OCI-LY7 (cell line): ENCODE measurements around the gene UQCRC1. TPM values are rescaled to one million over a fixed set of nuclear protein-coding genes. Genes with fewer than 3 reads are reported as not detected.

ENCODE experiments used
- BruUV-seq: library from RNA; stranded (reverse); fragments of 400-500 nt; replicated peaks from 2 replicates; lab custom pipeline; 2021; lab: Mats Ljungman, UMichigan
- CTCF ChIA-PET: fragments of 300-600 bp; sonication (Branson Sonifier 250); formaldehyde crosslinking; loops from one replicate; lab custom pipeline; 2022; ENCODE audit warnings: antibody characterized with exemption; ENCODE audit not compliant: unreplicated experiment; lab: Charles Lee
- POLR2A ChIA-PET: fragments of 300-600 bp; sonication (Branson Sonifier 250); formaldehyde crosslinking; loops from one replicate; lab custom pipeline; 2022; ENCODE audit warnings: antibody characterized with exemption; lab: Charles Lee
- DNase-seq: peaks from one replicate; pipeline ENCODE4 v3.0.0-alpha.2; 2015; ENCODE audit warnings: low spot score
- H2AFZ ChIP-seq: fragments of 200-600 bp; sonication (generic), shearing (Covaris generic); 2 replicates; pipeline ENCODE4 v1.6.1; 2014; ENCODE audit warnings: mild to moderate bottlenecking, antibody characterized with exemption, low read length, moderate library complexity
- H3K27ac ChIP-seq: fragments of 200-600 bp; sonication (generic); 2 replicates; pipeline ENCODE4 v1.5.1; 2014; ENCODE audit warnings: mixed run types, low read depth, mild to moderate bottlenecking, moderate library complexity, low read length, inconsistent platforms; ENCODE audit not compliant: poor library complexity, severe bottlenecking
- H3K36me3 ChIP-seq: fragments of 200-600 bp; sonication (generic); 2 replicates; pipeline ENCODE4 v1.6.1; 2014; ENCODE audit warnings: mild to moderate bottlenecking, antibody characterized with exemption, low read length, moderate library complexity, mixed read lengths; ENCODE audit not compliant: insufficient read depth
- H3K4me1 ChIP-seq: fragments of 200-600 bp; sonication (generic); 2 replicates; pipeline ENCODE4 v1.5.1; 2014; ENCODE audit warnings: mild to moderate bottlenecking, low read length; ENCODE audit not compliant: insufficient read depth, poor library complexity, severe bottlenecking
- H3K4me2 ChIP-seq: fragments of 200-600 bp; sonication (generic); 2 replicates; pipeline ENCODE4 v1.6.1; 2014; ENCODE audit warnings: mild to moderate bottlenecking, low read length
- H3K4me3 ChIP-seq: fragments of 200-600 bp; sonication (generic); 2 replicates; pipeline ENCODE4 v1.5.1; 2014; ENCODE audit warnings: mild to moderate bottlenecking, low read depth, low read length; ENCODE audit not compliant: poor library complexity, severe bottlenecking
- H3K79me2 ChIP-seq: fragments of 200-600 bp; sonication (generic); 2 replicates; pipeline ENCODE4 v1.6.1; 2016; ENCODE audit warnings: low read depth, mild to moderate bottlenecking, low read length, moderate library complexity, mixed read lengths; ENCODE audit not compliant: insufficient read depth
- H3K9me2 ChIP-seq: fragments of 200-600 bp; sonication (generic); 2 replicates; pipeline ENCODE4 v1.6.1; 2016; ENCODE audit warnings: mild to moderate bottlenecking, low read length, mixed read lengths; ENCODE audit not compliant: insufficient read depth
- H3K9me3 ChIP-seq: fragments of 200-600 bp; sonication (generic); 2 replicates; pipeline ENCODE4 v1.6.1; 2014; ENCODE audit warnings: mild to moderate bottlenecking, mixed run types, low read length, mixed read lengths
- H4K20me1 ChIP-seq: fragments of 200-600 bp; sonication (generic); 2 replicates; pipeline ENCODE4 v1.6.1; 2014; ENCODE audit warnings: mild to moderate bottlenecking, antibody characterized with exemption, low read length, moderate library complexity, mixed read lengths; ENCODE audit not compliant: insufficient read depth
- EZH2phosphoT487 ChIP-seq: fragments of 200-600 bp; sonication (generic); IDR thresholded peaks from 2 replicates; pipeline ENCODE4 v1.6.1; 2018; ENCODE audit warnings: low read depth, borderline replicate concordance, mild to moderate bottlenecking, mixed run types, antibody characterized with exemption, low read length, moderate library complexity, mixed read lengths
- intact Hi-C: fragments of 100-400 bp; cut with micrococcal nuclease; formaldehyde crosslinking; loops from one replicate; pipeline ENCODE4 v1.10.0; 2022; ENCODE audit not compliant: unreplicated experiment
- total RNA-seq, 2 experiments: library from RNA; depleted of rRNA in 1 of 2; stranded (reverse); fragments of >200 nt in 1 of 2; shearing (Covaris generic) in 1 of 2; gene quantifications; 2 replicates each; pipeline ENCODE4 v1.2.3, GENCODE V29; 2014 to 2022
- TF ChIP-seq, protein P1 (sequence below): fragments of 200-600 bp; sonication (generic); conservative IDR thresholded peaks from 2 replicates; pipeline ENCODE4 v1.5.1; 2014; ENCODE audit warnings: mild to moderate bottlenecking, antibody characterized with exemption, low read length, moderate library complexity, mixed read lengths

UQCRC1 gene
- total RNA-seq, 2 experiments from 2014 or later: 125 to 194 TPM

DNA sequence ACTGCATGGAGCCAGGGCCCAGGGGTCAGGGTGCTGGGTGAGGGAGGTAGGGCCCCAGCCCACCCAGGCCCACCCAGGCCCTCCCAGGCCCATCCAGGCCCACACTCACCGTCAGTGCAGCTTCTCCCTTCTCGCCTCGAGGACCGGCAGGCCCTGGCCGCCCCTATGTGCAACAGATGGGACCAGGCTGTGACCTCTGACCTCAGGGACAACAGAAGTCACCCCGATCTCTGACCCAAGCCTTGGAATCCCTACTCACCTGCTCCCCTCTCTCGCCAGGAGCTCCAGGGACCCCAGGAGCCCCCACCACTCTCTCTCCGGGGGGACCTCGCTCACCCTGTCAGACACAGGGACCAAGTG lies 43.1 kb downstream of the UQCRC1 start:
- Histone ChIP-seq H3K79me2 (no peaks in the 10 kb centered on the region), H4K20me1 (no peaks in the 10 kb centered on the region), H3K36me3 (no peaks in the 10 kb centered on the region), H2AFZ (no peak overlapping the region), H3K27ac (no peak overlapping the region), H3K9me2 (no peaks in the 10 kb centered on the region), H3K9me3 (no peaks in the 10 kb centered on the region), H3K4me3 (no peak overlapping the region), H3K4me2 (no peak overlapping the region), H3K4me1 (no peaks in the 10 kb centered on the region)
- TF ChIP-seq, protein P1, sequence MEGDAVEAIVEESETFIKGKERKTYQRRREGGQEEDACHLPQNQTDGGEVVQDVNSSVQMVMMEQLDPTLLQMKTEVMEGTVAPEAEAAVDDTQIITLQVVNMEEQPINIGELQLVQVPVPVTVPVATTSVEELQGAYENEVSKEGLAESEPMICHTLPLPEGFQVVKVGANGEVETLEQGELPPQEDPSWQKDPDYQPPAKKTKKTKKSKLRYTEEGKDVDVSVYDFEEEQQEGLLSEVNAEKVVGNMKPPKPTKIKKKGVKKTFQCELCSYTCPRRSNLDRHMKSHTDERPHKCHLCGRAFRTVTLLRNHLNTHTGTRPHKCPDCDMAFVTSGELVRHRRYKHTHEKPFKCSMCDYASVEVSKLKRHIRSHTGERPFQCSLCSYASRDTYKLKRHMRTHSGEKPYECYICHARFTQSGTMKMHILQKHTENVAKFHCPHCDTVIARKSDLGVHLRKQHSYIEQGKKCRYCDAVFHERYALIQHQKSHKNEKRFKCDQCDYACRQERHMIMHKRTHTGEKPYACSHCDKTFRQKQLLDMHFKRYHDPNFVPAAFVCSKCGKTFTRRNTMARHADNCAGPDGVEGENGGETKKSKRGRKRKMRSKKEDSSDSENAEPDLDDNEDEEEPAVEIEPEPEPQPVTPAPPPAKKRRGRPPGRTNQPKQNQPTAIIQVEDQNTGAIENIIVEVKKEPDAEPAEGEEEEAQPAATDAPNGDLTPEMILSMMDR: no peak
- no peak for TF ChIP-seq EZH2phosphoT487
- ChIA-PET CTCF (no interaction called here), POLR2A (interaction anchor here (0.6 kb wide), 1 partner anchor 1531 kb away, joined by 3 read pairs; no protein-coding TSS in a partner anchor)
- BruUV-seq: no TSS peak
- DNase-seq: no peak
- intact Hi-C loops: no loop called here

DNA sequence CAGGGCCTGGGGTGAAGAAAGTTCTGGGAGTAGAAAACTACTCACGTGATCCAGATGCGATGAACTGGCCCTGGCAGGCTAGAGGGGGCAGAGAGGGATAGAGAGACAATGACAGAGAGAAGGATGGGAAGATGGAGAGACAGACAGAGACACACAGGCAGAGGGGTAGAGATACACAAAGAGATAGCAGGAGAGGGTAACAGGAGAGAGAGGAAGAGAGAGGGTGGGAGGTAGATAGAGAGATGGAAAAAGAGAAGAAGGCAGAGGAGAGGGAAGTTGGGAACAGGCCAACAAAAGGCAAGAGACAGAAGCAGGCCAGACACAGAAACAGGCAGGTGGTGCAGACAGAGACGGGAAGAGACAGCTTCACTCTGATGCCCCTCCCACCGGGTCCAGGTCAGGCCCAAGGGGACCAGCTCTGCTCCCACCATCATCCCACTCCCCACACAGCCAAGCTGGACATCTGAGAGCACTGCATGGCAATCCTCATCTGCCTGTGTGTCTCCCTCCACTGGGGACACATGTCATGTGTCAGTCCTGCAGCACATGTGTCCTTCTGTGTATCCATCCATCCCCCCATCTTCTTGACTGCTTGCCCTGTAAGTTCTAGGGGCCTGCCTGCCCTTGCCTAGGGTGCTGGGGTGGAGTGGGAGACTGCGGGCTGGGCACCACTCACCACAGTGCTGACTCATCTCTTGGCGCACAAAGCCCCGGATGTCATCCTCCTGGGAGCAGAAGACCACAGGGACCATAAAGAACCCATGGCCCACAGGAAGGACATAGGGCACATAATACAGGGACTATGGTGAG lies 43.6 kb downstream of the UQCRC1 start:
- ChIA-PET CTCF (no interaction called here), POLR2A (no interaction called here)
- no TSS peak for BruUV-seq
- Histone ChIP-seq H3K9me3 (no peaks in the 10 kb centered on the region), H3K27ac (no peak overlapping the region), H4K20me1 (no peaks in the 10 kb centered on the region), H3K9me2 (no peaks in the 10 kb centered on the region), H3K4me1 (peaks cover 4% of the 10 kb centered on the region), H3K36me3 (no peaks in the 10 kb centered on the region), H2AFZ (no peak overlapping the region), H3K4me2 (no peak overlapping the region), H3K4me3 (no peak overlapping the region), H3K79me2 (no peaks in the 10 kb centered on the region)
- intact Hi-C loops: no loop called here
- DNase-seq: no peak
- TF ChIP-seq, protein P1: no peak
- no peak for TF ChIP-seq EZH2phosphoT487

DNA sequence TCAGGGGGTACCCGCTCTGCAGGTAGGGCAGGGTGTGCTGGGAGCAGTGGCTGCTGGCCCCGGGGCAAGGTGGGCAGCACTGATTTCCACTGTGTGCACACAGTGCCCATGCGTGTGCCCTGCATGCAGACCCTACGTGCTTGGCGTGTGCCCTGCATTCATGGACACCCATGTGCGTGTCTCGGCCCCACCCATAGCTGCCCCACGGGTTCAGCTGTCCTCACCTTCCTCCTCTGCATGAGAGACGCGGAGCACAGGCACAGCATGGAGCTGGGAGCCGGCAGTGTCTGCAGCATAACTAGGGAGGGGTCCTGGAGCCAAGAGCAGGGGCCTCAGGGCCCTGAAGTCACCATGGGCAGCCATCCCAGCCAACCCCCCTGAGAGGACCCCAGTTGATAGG lies 44.3 kb downstream of the UQCRC1 start:
- no peaks in the 10 kb centered on the region for H4K20me1 ChIP-seq
- DNase-seq: no peak
- no TSS peak for BruUV-seq
- TF ChIP-seq EZH2phosphoT487: no peak
- TF ChIP-seq, protein P1: no peak
- intact Hi-C loops: no loop called here
- H3K36me3 ChIP-seq: no peaks in the 10 kb centered on the region
- POLR2A ChIA-PET: no interaction called here
- no peaks in the 10 kb centered on the region for H3K9me2 ChIP-seq
- CTCF ChIA-PET: no interaction called here
- no peak overlapping the region for H3K4me3 ChIP-seq
- no peak overlapping the region for H3K27ac ChIP-seq
- no peaks in the 10 kb centered on the region for H3K9me3 ChIP-seq
- H3K4me1 ChIP-seq: peaks cover 10% of the 10 kb centered on the region
- H2AFZ ChIP-seq: no peak overlapping the region
- no peak overlapping the region for H3K4me2 ChIP-seq
- no peaks in the 10 kb centered on the region for H3K79me2 ChIP-seq
